SIG-M5 treated with dmso at 0.1 percent for 504 hours (cell line): ENCODE results near the gene GALNT17.

Experiments used
- DNase-seq: peaks from one replicate; lab custom pipeline; 2025; ENCODE audit not compliant: unreplicated experiment; lab: John Stamatoyannopoulos, UW

Gene GALNT17

GRCh38 chr7:71332207-71332606 lies 200.3 kb downstream of the GALNT17 start:
- DNase-seq, result no peak

GRCh38 chr7:71334541-71334940 lies 202.6 kb downstream of the GALNT17 start:
- DNase-seq, result no peak

- no peak for DNase-seq
Measured at GRCh38 chr7:71338866-71339265, 206.9 kb downstream of the GALNT17 start.

- DNase-seq, result no peak
Measured at GRCh38 chr7:71339924-71340323, 208.0 kb downstream of the GALNT17 start.

- DNase-seq, result no peak
Measured at GRCh38 chr7:71342202-71342601, 210.3 kb downstream of the GALNT17 start.

GRCh38 chr7:71343039-71343438 lies 211.1 kb downstream of the GALNT17 start:
- no peak for DNase-seq

- DNase-seq, result no peak
Measured at GRCh38 chr7:71343892-71344291, 211.9 kb downstream of the GALNT17 start.

- DNase-seq, result no peak
Measured at GRCh38 chr7:71345117-71345884, 213.4 kb downstream of the GALNT17 start.

- no peak for DNase-seq
Measured at GRCh38 chr7:71348821-71349681, 217.1 kb downstream of the GALNT17 start.

GRCh38 chr7:71349682-71350481 lies 217.9 kb downstream of the GALNT17 start:
- no peak for DNase-seq

GRCh38 chr7:71350680-71351079 lies 218.7 kb downstream of the GALNT17 start:
- no peak for DNase-seq

GRCh38 chr7:71354716-71355115 lies 222.8 kb downstream of the GALNT17 start:
- DNase-seq, result no peak

GRCh38 chr7:71361451-71362032 lies 229.6 kb downstream of the GALNT17 start:
- no peak for DNase-seq

- DNase-seq, result no peak
Measured at GRCh38 chr7:71362240-71362639, 230.3 kb downstream of the GALNT17 start.

- no peak for DNase-seq
Measured at GRCh38 chr7:71363223-71363622, 231.3 kb downstream of the GALNT17 start.

GRCh38 chr7:71363627-71364026 lies 231.7 kb downstream of the GALNT17 start:
- no peak for DNase-seq

- DNase-seq, result no peak
Measured at GRCh38 chr7:71364551-71364950, 232.6 kb downstream of the GALNT17 start.

GRCh38 chr7:71372991-71373390 lies 241.0 kb downstream of the GALNT17 start:
- DNase-seq, result no peak

- DNase-seq, result no peak
Measured at GRCh38 chr7:71377062-71377461, 245.1 kb downstream of the GALNT17 start.

- no peak for DNase-seq
Measured at GRCh38 chr7:71377469-71377868, 245.5 kb downstream of the GALNT17 start.

GRCh38 chr7:71384094-71384493 lies 252.2 kb downstream of the GALNT17 start:
- DNase-seq, result no peak
